HG03565 (cell line): ENCODE measurements around the gene CXCR2.
"Not testable (repeated sequence)": the region's sequence is repeated elsewhere in the genome, so short reads cannot be mapped to it uniquely, and the experiment has no call there.

Experiments
- ATAC-seq: cut with Tn5 transposase; IDR thresholded peaks from one replicate; pipeline ENCODE4 v1.9.1; 2021; ENCODE audit warnings: mild to moderate bottlenecking, moderate library complexity; ENCODE audit not compliant: unreplicated experiment

The CXCR2 gene

DNA sequence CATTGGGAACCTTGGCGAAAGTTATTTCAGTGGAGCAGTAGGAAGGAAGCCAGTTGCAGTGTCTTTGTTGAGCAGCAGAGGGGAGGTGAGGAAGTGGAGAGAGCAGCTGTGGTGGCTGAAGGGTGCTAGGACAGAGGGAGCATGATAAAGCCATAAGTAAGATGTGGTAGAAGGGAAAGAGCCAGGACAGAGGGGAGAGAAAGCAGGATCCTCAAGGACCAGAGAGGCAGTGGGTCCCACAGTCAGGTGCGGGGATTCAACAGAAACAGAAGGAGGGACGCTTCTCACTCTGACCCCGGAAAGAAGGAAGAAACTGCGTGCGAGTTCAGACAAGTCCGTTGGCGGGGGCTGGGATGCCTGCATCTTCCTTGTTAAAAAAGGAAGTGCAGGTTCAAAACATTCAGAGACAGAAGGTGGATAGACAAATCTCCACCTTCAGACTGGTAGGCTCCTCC, at the start of gene CXCR2:
TSS of gene CXCR2 (plus strand) at position 403 of the 455 bp plus-strand sequence. CDS start 8,774 bp downstream, outside the sequence.
- ATAC-seq, result no peak

DNA sequence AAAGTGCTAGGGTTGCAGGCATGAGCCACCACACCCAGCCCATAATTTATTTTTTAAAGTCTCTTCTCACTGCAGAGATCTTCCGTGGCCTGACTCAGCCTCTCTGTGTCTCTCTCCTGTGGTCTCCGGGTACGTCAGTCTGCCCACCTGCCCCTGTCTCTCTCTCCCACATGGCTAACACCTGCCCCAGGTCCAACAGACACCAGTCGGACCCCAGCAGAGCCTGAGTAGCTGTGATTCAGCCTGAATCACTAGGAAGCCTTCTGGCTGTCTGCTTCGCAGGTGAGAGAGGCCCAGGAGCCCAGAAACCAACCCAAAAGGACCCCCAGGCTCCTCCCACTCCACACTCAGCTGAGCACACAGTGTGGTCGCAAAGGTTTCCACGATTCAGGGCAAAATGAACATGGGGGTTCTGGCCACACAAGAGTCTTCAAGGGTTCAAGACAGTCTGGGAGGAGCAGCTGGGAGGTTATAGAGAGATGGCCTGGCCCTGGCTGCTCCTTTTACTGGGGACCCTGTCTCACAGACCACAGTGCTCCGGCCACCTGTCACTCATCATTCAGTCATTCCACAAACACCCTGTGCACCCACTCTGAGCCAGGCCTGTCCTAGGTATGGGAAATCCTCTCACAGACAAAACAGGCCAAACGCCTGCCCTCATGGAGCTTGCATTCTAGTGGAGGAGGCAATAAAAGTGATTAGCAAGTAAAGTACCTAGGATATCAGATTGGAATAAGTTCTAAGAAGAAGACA, 48.2 kb upstream of the CXCR2 start:
- ATAC-seq, result no peak

DNA sequence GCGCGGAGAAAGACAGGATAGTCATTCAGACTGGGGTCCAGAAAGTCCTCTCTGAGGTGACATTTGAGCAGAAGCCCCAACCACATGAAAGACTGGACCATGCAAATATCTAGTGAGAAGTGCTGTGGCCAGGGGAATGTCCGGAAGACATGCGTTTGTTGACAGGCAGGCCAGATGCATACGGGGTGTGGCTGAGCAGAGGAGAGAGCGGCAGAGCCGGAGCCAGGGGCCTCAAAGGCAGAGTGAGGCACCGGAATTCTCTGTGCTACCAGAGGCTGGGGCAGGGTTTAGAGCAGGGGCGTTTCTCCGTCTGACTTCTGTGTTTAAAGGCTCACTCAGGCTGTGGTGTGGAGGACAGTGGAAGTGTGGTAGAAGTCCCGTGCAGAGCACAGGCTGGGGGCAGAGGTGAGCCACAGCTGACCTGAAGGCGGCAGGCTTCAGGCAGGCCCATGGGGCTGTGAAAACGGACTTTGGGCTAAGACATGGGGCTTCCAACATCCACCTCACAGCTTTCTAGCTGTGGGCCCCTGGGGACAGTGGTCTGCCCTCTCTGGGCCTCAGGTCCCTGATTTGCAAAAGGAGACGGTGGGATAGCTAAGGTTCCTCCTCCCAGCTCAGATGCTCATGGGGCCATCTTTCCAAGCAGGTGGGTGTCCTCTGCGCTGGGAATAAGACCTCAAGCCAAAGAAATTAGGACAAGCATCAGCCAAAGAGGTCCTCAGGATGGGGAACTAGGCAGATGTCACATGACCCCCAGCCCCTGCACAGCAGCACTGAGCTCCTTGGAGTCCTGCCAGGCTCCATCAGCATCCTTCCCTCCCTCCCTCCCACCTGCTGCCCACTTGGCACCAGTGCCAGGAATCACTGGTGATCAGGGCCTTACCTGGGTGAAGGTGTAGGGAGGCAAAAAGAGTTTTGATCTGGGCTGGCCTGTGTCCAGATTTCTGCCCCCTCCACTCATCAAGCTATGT, 45.6 kb upstream of the CXCR2 start:
- no peak for ATAC-seq

DNA sequence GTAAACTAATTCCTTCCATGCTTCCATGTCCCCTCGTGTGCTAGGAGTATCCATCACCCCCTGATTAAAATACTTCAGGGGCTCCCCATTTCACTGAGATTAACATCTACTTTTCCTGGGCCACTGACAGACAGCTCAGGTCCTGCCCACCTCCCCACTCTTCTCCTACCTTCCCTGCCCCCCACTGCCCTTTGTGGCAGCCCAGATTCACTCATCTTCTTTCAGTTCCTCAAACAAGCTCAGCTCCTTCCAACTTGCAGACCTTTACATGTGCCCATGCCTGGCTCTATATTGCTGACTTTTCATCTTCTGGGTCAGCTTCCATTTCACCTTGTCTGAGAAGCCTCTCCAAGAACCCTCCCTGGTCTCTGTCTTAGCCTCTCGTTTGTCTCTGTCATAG, 44.8 kb upstream of the CXCR2 start:
- peak; percentile 84 for ATAC-seq

DNA sequence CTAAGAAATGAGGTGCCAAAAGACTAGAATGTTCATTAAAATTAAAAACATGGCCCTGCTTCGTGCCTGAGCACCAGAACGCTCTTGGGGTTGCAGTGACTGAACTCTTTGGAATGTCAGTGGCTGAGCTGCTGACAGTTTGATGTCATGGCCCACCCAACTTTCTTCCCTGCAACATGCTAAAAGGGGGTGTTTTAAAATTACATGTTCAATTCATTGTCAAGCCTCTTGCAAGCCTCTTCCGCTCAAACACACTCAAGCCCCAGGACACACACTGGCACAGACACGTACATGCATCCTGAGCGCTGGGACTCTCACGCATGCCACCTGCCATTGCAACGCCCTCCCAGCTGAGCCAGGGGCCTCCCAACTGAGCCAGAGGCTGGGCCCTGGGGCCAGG, 44.1 kb upstream of the CXCR2 start:
- no peak for ATAC-seq

DNA sequence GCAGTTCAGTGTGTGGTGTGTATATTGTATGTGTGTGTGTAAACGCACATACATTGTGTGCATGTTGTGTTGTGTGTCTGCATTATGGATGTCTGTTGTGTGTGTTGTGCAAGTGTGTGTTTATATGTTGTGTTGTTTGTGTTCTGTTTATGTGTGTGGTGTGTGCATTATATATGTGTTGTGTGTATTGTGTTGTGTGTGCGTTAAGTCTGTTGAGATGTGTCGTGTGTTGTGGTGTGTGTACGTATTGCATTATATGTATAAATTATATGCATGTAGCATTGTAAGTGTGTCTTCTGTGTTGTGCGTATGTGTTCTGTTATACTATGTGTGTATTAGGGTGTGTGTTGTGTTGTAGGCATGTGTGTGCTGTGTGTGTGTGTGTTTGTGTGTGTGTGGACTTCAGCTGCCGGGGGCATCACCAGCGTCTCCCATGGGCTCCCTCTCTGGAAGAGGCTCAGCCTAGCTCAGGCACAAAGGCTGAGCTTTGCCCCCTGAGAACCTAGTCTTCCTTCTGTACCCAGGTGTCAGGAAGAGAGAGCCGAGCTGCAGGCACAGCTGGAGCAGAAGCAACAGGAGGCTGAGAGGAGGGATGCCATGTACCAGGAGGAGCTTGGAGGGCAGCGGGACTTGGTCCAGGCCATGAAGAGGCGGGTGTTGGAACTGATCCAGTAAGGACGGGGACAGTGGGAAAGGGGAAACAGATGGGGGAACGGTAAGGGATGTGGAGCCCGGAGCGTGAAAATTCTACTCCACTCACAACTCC, 43.1 kb upstream of the CXCR2 start:
- ATAC-seq, result no peak

DNA sequence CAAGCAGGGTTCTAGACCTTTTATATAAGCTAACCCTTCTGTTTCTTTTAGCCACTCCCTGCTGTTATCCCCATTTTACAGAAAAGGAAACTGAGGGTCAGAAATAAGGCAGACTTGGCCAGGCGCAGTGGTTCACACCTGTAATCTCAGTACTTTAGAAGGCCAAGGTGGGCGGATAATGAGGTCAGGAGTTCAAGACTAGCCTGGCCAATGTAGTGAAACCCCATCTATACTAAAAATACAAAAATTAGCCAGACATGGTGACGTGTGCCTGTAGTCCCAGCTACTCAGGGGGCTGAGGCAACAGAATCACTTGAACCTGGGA, 42.5 kb upstream of the CXCR2 start:
- no peak for ATAC-seq

DNA sequence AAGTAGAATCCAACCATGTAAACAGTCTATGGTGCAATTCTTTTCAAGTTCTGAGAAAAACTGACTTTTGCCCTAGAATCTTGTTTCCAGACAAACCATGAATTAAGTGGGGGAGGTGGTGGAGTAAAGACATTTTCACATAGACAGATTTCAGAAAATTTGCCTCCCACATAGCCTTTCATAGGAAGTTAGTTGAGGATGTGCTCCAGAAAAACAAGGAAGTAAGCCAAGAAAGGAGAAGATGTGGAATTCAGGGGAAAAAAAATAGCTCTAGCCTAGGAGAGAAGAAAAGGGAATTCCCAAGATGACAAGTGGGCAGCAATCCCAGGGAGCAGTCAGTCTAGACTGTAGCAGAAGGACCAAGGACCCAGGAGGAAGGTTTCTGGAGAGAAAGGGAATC, 39.4 kb upstream of the CXCR2 start:
- no peak for ATAC-seq

DNA sequence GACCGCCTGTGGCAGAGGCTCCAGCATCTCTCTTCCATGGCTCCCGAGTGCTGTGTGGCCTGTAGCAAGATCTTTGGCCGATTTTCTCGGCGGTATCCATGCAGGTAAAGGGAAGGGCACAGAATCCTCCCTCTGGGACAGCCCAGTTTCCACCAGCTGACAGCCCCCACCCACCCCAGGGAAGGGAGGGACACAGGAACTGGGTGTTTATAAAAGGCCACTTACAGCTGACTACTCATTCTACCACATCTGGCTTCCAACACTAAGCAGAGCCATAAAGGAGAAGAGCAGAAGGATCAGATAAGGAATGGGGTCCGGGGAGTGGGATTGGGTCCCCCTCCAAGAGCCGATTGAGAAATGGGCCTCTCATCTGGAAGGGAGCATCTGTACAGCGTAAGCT, 36.6 kb upstream of the CXCR2 start:
- ATAC-seq, result no peak

DNA sequence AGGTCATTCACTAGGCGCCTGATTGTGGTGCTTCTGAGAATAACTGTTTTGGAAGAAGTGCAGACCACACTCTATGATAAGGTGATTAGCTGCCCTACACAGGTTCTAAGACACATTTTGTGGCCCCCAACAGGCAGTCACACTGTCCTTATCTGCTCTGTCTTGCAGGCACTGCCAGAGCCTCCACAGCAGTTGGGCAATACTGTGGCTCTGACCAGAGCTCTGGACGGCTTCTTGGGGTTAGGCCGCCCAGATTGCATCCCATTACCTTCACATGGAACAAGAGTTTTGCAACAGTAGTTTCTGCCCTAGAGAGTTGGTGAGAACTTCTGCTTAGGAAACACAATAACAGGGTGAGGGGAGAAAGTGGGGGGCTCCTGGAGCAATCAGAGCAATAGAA, 34.1 kb upstream of the CXCR2 start:
- no peak for ATAC-seq

DNA sequence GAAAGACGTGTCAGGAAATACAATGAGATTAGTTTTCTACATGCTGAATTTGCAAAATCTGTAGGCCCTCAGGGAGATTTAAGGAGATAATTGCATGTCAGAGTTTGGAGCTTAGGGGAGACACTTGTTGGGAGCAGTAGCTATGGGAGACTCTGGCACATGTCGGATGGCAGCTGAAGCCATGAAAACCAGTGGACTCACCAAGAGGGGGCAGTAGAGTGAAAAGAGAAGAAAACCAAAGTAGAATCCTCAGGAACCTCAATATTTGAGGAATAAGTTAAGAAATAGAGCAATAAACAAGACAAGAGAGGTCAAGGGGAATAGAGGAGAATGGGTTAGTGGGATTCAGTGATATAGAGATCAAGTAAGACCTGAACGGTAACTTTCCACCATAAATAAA, 31.9 kb upstream of the CXCR2 start:
- no peak for ATAC-seq

DNA sequence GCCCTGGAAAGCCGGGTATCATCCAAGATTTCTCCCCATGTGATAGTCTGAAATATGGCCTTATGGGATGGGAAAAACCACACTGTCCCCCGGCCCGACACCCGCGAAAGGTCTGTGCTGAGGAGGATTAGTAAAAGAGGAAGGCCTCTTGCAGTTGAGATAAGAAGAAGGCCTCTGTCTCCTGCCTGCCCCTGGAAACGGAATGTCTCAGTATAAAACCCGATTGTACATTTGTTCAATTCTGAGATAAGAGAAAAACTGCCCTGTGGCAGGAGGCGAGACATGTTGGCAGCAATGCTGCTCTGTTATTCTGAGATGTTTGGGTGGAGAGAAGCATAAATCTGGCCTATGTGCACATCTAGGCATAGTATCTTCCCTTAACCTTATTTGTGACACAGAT, 30.0 kb upstream of the CXCR2 start:
- ATAC-seq, result no peak

DNA sequence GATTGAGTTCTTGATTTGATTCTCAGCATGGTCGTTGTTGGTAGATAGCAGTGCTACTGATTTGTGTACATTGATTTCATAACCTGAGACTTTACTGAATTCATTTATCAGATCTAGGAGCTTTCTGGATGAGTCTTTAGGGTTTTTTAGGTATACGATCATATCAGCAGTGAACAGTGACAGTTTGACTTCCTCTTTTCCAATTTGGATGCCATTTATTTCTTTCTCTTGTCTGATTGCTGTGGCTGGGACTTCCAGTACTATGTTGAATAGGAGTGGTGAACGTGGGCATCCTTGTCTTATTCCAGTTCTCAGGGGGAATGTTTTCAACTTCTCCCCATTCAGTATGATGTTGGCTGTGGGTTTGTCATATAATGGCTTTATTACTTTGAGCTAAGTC, 27.9 kb upstream of the CXCR2 start:
- no peak for ATAC-seq

DNA sequence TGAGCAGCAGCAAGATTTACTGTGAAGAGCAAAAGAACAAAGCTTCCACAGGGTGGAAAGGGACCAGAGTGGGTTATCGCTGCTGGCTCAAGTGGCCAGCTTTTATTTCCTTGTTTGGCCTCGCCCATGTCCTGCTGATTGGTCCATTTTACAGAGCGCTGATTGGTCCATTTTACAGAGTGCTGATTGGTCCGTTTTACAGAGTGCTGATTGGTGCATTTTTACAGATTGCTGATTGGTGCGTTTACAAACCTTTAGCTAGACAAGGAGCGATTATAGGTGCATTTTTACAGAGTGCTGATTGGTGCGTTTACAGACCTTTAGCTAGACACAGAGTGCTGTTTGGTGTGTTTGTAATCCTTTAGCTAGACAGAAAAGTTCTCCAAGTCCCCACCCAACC, 17.0 kb upstream of the CXCR2 start:
- not testable (repeated sequence) for ATAC-seq

DNA sequence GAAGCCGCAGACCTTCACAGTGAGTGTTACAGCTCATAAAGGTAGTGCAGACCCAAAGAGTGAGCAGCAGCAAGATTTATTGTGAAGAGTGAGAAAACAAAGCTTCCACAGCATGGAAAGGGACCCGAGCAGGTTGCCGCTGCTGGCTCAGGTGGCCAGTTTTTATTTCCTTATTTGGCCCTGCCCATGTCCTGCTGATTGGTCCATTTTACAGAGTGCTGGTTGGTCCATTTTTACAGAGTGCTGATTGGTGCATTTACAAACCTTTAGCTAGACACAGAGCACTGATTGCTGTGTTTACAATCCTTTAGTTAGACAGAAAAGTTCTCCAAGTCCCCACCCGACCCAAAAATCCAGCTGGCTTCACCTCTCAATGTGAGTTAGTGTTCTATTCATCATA, 4.0 kb upstream of the CXCR2 start:
- ATAC-seq, result not testable (repeated sequence)

DNA sequence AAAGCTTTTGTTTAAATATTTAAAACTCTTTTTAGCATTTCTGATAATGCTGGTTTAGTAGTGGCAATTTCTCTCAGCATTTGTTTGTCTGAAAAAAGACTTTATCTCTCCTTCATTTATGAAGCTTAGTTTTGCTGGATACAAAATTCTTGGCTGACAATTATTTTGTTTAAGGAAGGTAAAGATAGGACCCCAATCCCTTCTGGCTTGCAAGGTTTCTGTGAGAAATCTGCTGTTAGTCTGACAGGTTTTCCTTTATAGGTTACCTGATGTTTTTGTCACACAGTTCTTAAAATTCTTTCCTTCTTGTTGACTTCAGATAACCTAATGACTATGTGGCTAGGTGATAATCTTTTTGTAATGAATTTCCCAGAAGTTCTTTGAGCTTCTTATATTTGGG, 3.5 kb upstream of the CXCR2 start:
- ATAC-seq, result not testable (repeated sequence)

DNA sequence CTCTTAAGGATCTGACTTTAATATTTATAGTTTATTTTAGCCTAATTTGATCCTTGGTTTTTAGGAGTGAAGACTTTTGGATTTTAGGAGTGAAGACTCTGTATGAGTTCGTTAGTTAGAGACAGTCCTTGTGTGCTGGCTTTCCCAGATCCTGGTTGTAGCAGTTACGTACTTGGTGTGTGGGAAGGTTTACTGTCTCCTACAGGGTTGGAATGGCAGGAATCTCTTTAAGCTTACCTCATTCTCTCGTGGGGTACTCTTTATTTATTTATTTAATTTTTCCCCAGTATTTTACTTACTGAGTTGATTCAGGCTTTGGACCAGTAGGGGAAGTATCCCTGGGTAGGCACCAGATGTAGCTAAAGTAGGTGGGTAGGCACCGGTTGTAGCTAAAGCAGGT, 1.8 kb upstream of the CXCR2 start:
- no peak for ATAC-seq

DNA sequence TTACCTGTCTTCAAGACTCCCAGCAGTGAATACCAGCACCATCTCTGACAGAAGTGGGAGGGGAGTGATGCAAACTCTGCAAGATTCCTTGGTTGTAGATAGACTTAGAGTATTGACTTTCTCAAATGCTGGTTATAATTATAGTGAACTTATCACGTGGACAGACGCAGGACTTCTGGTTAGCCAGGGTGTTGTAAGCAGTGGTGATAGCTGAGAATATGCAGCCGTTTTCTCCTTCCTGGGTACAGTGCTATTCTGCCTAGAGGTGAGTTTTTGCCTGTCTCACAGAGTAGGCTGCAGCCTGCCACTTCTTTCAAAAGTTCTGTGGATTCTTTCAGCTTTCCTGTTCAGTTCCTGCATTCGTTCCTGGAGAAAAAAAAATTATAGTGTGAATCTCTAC, 733 bp upstream of the CXCR2 start:
- ATAC-seq, result no peak

DNA sequence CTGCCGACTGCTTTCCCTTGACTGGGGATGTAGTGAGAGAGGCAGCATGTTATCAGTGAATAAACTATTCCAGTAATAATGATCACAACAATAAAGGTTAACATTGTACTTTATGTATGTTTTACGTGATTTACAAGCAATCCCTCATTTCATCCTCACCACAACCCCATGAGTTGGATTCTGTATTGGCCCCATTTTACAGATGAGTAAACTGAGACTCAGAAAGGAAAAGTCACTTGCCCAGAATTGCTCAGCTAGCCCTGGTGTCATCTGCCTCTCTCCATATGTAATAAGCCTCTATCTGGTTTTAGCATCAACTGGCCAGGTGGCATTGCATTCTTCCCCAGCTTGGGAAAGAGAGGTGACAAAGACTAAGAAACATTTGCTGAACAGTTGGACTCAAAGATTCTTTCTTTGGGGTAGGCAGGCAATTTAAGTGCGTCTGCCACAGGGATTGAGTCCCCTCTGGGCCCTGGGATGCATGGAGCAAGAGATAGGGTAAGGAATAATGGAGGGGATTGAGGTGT, 2.2 kb downstream of the CXCR2 start:
- ATAC-seq, result no peak

DNA sequence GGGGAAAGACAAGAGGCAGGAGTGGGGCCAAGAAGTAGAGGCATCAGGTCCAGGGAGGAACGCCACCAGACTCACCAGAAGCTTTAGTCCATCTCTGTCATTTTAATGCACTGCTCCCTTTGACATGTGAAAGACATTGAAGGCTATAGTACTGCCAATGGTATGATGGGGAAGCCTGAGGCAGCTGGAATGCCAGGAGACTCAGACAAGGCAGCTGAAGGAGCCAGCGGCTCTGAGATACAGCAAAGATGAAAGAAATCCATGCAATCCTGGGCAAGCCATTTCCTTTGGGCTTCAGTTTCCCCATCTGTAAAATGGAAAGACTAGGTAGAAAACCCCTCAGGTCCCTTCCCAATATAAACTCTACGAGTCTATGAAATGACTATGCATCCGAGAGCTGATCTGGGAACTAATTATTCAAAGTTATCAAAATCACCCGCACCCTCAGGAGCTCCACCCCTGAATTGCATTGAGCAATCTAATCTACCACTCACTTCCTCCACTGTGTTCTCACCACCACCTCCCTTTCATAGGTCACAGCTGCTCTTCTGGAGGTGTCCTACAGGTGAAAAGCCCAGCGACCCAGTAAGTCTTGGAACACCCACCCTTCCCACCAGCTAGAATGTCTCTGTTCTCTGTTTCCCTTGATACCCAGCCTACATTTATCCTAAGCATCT, 3.1 kb downstream of the CXCR2 start:
- ATAC-seq, result no peak
